HG03521 (cell line): ENCODE measurements around the gene PUM2.

Source experiments
- ATAC-seq: cut with Tn5 transposase; IDR thresholded peaks from one replicate; pipeline ENCODE4 v1.9.1; 2021; ENCODE audit warnings: mild to moderate bottlenecking, moderate library complexity; ENCODE audit not compliant: unreplicated experiment

Gene PUM2

DNA sequence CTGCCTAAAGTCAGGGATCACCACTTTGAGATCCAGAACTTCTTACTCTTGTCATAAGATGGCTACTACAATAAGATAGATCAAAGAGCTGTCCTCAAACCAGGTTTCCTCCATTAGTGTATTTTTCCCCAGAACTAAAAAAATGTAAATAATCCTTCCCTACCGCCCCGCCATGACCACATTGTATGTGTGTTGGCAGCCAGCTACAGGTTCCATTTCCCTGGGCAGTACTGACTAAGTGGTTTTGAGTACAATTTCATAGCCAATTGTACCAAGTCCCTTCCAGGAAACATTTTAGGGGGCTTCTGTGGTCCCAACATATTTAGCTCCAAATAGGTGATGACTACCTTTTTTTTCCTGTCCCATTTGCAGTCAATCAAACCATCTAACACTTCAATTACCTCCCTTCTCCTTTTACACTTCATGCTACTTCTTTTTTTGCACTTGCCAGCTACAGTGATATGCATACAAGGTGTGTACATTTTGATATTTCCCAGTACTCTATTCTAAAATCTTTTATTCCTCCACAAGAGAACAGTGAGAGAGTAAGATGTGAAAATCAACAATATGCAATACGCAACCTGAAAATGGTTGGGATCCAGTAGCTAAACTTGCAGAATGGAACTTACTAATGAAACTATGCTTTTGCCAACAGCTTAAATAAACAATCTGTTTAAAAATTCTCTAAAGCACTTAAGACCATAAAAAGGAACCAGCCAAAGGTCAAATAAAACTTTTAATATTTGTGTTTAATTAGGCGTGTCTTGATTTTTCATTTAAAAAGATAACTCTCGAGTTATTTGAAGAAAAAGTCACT lies 3.9 kb downstream of the PUM2 start:
- no peak for ATAC-seq

DNA sequence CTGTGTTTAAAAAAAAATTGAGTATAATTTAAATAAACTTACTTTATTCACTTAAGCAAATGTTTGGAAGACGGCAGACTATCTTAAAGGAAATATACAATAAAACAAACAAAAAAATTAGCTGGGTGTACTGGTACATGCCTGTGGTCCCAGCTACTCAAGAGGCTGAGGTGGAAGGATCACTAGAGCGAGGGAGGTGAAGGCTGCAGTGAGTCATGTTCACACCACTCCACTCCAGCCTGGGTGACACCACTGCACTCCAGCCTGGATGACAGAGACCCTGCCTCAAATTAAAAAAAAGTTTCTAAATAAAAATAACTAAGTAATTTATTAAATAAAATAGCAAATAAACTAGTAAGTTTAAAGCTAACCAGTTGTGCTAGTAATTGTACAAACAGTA lies 7.5 kb downstream of the PUM2 start:
- ATAC-seq = no peak

GRCh38 chr2:20339012-20339411 lies 11.6 kb downstream of the PUM2 start:
- no peak for ATAC-seq

DNA sequence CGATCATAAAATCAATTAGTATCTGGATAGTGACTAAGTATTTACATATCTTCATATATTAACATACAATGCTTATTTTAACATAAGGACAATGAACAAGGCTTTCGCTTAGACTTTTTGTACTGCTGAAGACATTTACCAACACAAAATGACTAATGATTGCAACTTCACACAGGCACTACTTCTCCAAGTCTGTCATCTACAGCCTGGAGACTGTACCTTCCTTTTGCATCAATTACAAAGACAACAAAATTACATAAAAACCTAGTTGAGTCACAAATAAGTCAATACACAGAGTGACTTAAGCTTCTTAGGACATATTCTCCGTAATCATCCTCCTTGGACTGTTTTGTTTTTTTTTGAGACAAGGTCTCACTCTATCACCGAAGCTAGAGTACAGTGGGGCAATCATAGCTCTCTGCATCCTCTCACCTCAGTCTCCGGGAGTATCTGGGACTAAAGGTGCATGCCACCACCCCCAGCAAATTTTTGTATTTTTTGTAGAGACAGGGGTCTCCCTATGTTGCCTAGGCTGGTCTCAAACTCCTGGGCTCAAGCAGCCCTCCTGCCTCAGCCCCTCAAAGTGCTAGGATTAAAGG lies 15.9 kb downstream of the PUM2 start:
- no peak for ATAC-seq

DNA sequence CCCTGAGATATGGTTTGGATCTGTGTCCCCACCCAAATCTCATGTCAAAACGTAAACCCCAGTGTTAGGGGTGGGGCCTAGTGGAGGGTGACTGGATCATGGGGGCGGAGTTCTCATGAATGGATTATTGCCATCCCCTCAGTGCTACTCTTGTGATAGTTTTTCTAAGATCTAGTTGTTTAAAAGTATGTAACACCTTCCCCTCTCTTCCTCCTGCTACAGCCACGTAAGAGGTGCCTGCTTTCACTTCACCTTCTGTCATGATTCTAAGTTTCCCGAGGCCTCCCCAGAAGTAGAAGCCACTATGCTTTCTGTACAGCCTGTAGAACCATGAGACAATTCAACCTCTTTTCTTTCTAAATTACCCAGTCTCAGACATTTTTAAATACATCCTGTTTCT lies 16.9 kb downstream of the PUM2 start:
- no peak for ATAC-seq

- ATAC-seq = no peak
Measured at GRCh38 chr2:20330192-20330591, 20.5 kb downstream of the PUM2 start.

GRCh38 chr2:20327370-20327769 lies 23.3 kb downstream of the PUM2 start:
- no peak for ATAC-seq

DNA sequence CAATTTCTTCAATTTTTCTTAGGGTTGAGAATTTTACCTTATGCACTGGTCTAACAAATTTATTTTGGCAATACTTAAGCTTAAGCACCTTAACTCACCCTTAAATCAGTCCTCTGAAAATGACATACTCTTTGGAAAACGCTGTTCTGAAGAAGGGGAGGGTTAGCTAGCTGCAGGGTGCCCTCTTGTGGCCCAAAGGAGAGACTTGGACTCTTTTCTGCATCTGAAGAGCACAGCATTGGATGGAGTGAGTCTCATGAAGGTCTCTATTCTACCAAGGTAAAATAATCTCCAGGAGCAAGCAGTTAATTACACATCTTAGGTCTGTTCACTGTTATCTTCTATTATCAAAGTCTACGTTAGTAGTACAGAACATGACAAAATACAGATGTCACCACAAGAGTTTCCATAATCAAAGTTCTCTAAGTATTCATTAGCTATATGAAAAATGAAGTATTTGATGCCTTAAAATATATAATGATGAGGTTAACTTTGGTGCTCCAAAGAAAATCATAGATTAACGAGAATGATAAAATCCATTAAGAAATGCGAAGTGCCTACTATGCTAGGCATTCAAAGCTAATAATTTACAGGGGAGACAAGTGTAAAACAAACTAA lies 24.4 kb downstream of the PUM2 start:
- ATAC-seq = peak; percentile 70

DNA sequence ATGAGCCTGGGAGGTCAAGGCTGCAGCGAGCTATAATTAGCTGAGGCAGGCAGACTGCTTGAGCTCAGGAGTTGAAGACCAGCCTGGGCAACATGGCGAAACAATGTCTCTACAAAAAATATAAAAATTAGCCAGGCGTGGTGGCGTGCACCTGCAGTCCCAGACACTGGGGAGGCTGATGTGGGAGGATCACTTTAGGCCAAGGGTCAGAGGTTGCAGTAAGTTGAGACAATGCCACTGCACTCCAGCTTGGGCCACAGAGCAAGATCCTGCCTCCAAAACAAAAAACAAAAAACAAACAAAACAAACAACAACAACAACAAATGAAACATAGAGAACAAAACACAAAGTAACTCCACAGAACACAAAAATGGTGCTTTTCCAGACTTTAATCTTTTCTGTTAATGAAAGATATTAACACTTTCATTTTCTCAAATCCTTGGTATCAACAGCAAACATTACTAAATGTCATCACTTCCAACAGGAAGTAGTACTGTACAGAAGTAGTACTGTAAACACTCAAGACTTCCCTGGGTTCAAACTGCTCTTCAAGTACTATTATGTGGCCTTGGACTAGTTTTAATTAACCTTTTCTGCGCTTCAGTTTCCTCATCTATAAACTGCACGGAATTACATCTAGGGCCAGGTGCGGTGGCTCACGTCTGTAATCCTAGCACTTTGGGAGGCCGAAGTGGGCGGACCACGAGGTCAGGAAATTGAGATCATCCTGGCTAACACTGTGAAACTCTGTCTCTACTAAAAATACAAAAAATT lies 27.9 kb downstream of the PUM2 start:
- no peak for ATAC-seq

DNA sequence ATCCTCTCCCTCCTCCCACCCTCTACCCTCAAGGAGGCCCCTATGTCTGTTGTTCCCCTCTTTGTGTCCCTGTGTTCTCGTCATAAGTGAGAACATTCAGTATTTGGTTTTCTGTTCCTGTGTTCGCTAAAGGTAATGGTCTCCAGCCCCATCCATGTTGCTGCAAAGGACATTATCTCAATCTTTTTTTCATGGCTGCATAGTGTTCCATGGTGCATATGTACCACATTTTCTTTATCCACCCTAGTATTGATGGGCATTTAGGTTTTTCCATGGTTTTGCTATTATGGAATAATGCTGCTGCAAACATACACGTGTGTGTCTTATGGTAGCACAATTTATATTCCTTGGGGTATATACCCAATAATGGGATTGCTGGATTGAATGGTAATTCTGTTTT lies 33.0 kb downstream of the PUM2 start:
- no peak for ATAC-seq

GRCh38 chr2:20317197-20317596 lies 33.4 kb downstream of the PUM2 start:
- ATAC-seq = no peak

DNA sequence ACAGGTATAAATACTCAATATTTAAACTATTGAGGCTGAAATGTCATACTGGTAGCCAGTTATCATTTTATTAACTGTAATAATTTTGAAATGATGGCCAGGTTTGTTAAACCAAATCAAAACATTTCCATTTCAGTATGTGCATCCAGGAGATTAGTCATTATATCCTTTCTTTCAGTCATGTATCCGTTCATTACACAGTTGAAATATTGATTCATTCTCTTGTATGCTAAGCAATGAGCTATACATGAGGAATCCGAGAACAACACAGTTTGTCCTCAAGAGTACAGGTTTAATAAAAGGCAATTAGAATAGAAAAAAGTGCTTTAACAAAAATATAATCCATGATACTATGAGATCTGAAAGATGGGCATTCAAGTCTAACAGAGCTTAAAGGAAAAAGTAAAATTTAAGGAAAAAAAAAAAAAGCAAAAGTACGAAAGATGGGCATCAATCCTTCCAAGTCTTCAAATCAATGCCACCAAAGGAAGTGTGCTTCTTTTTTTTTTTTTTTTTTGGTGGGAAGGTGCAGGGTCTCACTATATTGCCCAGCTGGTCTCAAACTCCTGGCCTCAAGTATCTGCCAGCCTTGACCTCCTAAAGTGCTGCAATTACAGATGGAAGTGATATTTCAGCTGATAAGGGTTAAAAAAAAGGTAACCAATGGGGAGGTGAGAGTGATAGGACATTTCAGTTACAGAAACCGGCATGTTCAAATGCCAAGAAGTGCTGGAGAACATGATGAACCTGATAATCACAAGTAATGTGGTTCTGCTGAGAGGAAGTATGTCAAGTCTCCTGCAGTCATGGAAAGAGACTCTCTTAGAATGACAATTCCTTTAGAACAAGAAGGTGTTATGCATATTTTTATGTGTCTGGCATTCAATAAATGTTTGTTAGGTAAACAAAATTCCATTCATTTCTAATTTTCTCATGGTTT lies 35.8 kb downstream of the PUM2 start:
- ATAC-seq = no peak

- no peak for ATAC-seq
Measured at GRCh38 chr2:20313659-20314058, 37.0 kb downstream of the PUM2 start.

GRCh38 chr2:20309001-20309400 lies 41.6 kb downstream of the PUM2 start:
- ATAC-seq = no peak

GRCh38 chr2:20307311-20307710 lies 43.3 kb downstream of the PUM2 start:
- ATAC-seq = no peak

GRCh38 chr2:20304411-20304810 lies 46.2 kb downstream of the PUM2 start:
- ATAC-seq = no peak

DNA sequence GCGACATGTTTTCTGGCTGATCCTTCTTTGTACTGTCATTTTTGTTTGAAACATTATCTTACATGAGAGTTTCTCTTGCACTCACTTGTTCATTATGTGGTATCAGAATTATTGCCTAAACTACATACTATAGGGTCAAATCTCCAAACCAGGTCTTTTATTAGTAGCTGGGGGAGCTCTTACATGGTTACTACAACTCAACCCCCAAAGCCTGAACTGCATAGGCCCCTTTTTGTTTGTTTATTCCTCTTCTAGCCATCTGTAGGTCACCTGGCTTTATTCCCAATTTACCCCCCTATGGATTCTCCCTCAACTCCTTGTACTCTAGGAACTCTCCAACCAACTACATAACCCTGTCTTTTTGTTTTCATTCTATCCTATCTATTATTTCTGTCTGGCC lies 46.7 kb downstream of the PUM2 start:
- ATAC-seq = no peak

DNA sequence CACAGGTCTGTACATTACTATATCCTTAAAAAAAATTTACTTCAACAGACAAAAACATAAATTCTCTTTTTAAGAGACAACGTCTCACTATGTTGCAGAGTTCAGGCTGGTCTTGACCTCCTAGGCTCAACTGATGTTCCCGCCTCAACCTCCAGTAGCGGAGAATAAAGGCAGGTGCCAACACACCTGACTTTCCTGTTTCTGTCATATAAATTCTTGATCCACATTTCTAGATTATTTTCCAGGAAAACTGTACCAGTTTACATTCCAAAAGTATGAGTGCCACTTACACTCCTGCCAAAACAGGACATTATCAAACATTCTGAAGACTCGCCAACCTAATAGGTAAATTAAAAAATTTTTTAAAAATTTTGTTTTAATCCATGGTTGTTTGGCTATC lies 48.6 kb downstream of the PUM2 start:
- ATAC-seq = no peak

DNA sequence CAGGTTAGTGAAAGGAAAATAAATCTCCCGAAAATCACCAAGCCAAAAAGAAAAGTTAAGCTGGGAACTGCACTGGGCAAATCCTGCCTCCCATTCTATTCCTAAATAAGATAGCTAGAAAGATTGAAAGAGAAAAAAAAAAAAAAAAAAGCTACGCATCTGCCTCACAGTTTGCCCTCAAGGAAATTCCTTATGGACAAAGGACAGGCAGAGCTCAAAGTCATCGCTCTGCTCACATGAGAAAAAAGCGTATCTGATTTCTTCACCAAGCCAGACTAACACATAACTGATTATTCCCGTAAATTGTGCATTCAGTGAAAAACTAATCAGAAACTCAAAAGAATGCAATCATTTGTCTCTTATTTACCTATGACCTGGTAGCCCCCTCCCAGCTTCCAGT lies 50.0 kb downstream of the PUM2 start:
- no peak for ATAC-seq

DNA sequence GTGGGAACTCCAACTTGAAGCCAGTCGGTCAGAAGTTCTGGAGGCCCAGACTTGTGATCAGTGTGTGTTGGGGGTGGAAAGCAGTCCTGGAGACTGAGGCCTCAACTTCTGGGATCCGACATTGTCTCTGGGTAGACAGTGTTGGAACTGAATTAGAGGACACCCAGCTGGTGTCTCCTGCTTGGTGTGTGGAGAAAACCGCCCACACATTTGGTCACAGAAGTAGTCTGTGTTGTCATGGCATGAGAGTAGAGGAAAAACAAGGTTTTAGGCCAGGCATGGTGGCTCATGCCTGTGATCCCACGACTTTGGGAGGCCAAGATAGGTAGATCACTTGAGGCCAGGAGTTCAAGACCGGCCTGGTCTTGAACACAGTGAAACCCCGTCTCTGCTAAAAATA lies 51.5 kb downstream of the PUM2 start:
- no peak for ATAC-seq
